Measurements from ENCODE around the gene COA1. TPM values are rescaled to one million over a fixed set of nuclear protein-coding genes. Genes with fewer than 3 reads are reported as not detected.
"Not testable (repeated sequence)": the region's sequence is repeated elsewhere in the genome, so short reads cannot be mapped to it uniquely, and the experiment has no call there.

Gene COA1
- polyA plus RNA-seq, 3 donors from 2014 or later, result 48.2 to 99.7 (median 77.1) TPM

GRCh38 chr7:43752411-43752810, 23.1 kb upstream of the COA1 start:
- H3K27ac Mint-ChIP-seq, result no peak overlapping the region
- H3K27me3 Mint-ChIP-seq (ENCODE audit: low read depth in 3 of 3), result peaks cover 0 to 2% (median 1%) of the 10 kb centered on the region in 3 donors
- no peak overlapping the region for H3K4me3 Mint-ChIP-seq
- no peak for DNase-seq
- no peaks in the 10 kb centered on the region for H3K36me3 Mint-ChIP-seq
- H3K9me3 Mint-ChIP-seq, result no peaks in the 10 kb centered on the region
- H3K4me1 Mint-ChIP-seq, result peaks cover 3 to 4% of the 10 kb centered on the region in 2 donors

DNA sequence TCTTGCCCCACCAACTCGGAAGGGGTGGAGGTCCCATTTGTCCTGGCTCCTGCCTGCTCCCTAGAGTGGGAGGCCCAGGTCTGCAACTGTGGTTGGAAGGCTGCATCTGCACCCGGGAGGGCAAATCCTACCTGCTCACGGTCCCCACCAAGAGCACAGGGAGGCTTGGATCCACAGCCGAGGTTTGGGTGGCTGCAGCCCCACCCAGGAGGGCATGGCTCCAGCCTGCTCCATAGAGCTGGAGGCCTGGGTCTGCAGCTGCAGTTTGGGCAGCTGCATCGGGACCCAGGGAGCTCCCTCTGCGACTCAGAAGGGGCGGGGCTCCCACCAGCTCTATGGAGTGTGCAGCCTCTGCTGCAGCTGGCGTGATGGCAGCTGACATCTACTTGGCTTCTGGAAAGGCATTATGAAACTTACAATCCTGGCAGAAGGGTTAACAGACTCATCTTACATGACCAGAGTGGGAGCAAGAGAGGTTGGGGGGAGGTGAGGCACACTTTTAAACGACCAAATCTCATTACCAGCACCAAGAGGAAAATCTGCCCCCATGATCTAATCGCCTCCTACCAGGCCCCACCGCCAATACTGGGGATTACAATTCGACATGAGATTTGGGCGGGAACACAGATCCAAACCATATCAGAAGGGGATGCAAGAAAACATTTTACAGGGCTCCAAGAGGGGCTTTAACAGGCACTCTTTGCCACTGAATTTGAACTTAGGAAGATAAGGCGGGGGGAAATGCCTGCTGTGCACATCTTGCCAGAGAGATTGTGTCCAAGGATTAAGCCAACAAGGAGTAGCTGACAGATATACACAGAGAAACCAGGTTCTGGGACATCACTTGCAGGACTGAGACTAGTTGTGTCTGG, 20.9 kb upstream of the COA1 start:
- Mint-ChIP-seq H3K36me3 (no peaks in the 10 kb centered on the region), H3K9me3 (no peaks in the 10 kb centered on the region), H3K27me3 (ENCODE audit: low read depth in 3 of 3) (peaks cover 0 to 2% (median 0%) of the 10 kb centered on the region in 3 donors), H3K4me1 (no peaks in the 10 kb centered on the region), H3K27ac (no peak overlapping the region), H3K4me3 (no peak overlapping the region)
- no peak for DNase-seq

DNA sequence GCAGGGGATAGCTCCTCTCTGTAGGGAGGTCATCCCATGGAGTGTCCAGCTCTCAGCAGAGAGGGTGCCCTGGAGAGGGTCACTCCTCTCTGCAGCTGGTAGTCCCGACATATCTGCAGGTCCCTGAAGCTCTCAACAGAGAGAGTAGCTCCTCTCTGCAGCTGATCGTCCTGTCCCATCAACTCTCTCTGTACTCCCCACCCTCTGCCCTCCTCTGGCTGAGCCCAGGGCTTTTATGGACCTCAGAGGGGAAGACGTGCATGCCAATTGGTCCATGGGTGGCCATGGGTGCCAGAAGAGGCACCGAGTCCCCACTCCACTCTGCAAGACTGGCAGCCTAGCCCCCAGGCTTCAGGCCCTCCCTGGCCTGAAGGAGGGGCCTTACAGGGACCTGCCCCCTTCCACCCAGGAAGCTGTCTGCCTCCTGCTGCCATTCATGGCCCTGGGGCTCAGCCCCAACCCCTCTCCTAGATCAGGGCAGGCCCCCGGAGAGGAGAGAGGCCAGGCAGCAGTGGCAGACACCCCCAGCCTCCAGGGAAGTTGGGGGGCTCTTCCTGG, 20.1 kb upstream of the COA1 start:
- H3K27ac Mint-ChIP-seq, result no peak overlapping the region
- H3K36me3 Mint-ChIP-seq, result no peaks in the 10 kb centered on the region
- no peaks in the 10 kb centered on the region for H3K9me3 Mint-ChIP-seq
- H3K27me3 Mint-ChIP-seq (ENCODE audit: low read depth in 3 of 3), result peaks cover 0 to 2% (median 0%) of the 10 kb centered on the region in 3 donors
- no peaks in the 10 kb centered on the region for H3K4me1 Mint-ChIP-seq
- no peak for DNase-seq
- H3K4me3 Mint-ChIP-seq, result no peak overlapping the region

DNA sequence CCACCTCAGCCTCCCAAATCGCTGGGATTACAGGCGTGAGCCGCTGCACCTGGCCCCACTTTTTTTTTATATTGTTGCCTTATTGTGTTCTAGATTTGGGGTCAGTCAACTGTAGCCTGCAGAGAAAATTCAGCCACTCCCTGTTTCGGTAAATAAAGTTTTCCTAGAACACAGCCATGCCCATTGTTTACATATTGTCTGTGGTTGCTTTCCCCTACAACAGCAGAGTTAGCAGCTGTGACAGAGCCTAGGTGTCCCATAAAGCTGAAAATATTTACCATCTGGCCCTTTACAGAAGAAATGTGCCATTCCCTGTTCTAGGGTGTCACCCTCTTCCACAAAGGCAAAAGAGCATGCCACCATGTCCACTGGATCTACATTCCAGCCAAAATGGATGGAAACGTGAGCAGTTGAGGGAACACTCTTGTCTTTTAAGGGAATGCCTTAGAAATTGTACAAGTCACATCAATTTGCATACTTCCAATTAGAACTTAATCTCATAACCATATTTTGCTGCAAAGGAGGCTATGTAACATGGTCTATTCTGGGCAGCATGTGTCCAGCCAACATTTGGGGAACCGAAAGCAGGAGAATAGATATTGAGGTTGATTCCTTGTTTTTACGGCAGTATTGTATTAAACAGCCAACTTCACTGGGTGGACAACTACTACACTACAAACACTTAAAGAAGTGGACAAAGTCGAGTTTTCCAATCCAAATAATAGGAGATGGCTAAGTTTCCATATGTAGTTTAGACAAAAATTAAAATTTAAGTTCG, 18.2 kb upstream of the COA1 start:
- H3K9me3 Mint-ChIP-seq, result no peaks in the 10 kb centered on the region
- no peak overlapping the region for H3K27ac Mint-ChIP-seq
- no peaks in the 10 kb centered on the region for H3K27me3 Mint-ChIP-seq (ENCODE audit: low read depth in 3 of 3)
- no peaks in the 10 kb centered on the region for H3K4me1 Mint-ChIP-seq
- DNase-seq, result no peak
- no peaks in the 10 kb centered on the region for H3K36me3 Mint-ChIP-seq
- H3K4me3 Mint-ChIP-seq, result no peak overlapping the region

GRCh38 chr7:43742692-43743091, 13.4 kb upstream of the COA1 start:
- no peaks in the 10 kb centered on the region for H3K4me1 Mint-ChIP-seq
- no peaks in the 10 kb centered on the region for H3K36me3 Mint-ChIP-seq
- H3K27ac Mint-ChIP-seq, result no peak overlapping the region
- H3K27me3 Mint-ChIP-seq (ENCODE audit: low read depth in 3 of 3), result no peaks in the 10 kb centered on the region
- H3K9me3 Mint-ChIP-seq, result no peaks in the 10 kb centered on the region
- no peak overlapping the region for H3K4me3 Mint-ChIP-seq
- no peak for DNase-seq

- Mint-ChIP-seq H3K9me3 (no peaks in the 10 kb centered on the region), H3K27ac (no peak overlapping the region), H3K36me3 (no peaks in the 10 kb centered on the region), H3K4me1 (no peaks in the 10 kb centered on the region), H3K4me3 (no peak overlapping the region), H3K27me3 (ENCODE audit: low read depth in 3 of 3) (peaks cover 0 to 3% (median 3%) of the 10 kb centered on the region in 3 donors)
- no peak for DNase-seq
Measured at GRCh38 chr7:43737467-43738127, 8.3 kb upstream of the COA1 start.

GRCh38 chr7:43735802-43736603, 6.7 kb upstream of the COA1 start:
- H3K4me1 Mint-ChIP-seq, result no peaks in the 10 kb centered on the region
- H3K36me3 Mint-ChIP-seq, result no peaks in the 10 kb centered on the region
- no peak overlapping the region for H3K27ac Mint-ChIP-seq
- H3K4me3 Mint-ChIP-seq, result no peak overlapping the region
- DNase-seq, result no peak
- peaks cover 0 to 3% (median 3%) of the 10 kb centered on the region in 3 donors for H3K27me3 Mint-ChIP-seq (ENCODE audit: low read depth in 3 of 3)
- H3K9me3 Mint-ChIP-seq, result no peaks in the 10 kb centered on the region

DNA sequence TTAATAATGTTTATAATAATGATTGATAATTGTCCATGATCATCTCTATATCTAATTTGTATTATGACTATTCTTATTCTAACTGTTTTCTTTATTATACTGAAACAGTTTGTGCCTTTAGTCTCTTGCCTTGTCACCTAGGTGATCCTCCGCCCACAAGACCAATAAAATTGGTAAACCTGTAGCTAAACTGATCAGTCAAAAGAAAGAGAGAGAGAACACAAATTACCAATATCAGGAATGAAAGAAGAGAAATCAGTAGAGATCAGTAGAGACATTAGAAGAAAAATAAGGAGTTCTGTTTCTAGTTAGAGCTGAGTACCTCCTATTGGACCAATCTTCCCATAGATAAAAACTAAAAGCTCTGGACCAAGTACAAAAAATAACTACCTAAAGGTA, 6.1 kb upstream of the COA1 start:
- H3K36me3 Mint-ChIP-seq, result no peaks in the 10 kb centered on the region
- H3K4me1 Mint-ChIP-seq, result peaks cover 0 to 2% of the 10 kb centered on the region in 2 donors
- H3K9me3 Mint-ChIP-seq, result no peaks in the 10 kb centered on the region
- peaks cover 0 to 3% (median 3%) of the 10 kb centered on the region in 3 donors for H3K27me3 Mint-ChIP-seq (ENCODE audit: low read depth in 3 of 3)
- no peak overlapping the region for H3K27ac Mint-ChIP-seq
- DNase-seq, result no peak
- H3K4me3 Mint-ChIP-seq, result no peak overlapping the region

DNA sequence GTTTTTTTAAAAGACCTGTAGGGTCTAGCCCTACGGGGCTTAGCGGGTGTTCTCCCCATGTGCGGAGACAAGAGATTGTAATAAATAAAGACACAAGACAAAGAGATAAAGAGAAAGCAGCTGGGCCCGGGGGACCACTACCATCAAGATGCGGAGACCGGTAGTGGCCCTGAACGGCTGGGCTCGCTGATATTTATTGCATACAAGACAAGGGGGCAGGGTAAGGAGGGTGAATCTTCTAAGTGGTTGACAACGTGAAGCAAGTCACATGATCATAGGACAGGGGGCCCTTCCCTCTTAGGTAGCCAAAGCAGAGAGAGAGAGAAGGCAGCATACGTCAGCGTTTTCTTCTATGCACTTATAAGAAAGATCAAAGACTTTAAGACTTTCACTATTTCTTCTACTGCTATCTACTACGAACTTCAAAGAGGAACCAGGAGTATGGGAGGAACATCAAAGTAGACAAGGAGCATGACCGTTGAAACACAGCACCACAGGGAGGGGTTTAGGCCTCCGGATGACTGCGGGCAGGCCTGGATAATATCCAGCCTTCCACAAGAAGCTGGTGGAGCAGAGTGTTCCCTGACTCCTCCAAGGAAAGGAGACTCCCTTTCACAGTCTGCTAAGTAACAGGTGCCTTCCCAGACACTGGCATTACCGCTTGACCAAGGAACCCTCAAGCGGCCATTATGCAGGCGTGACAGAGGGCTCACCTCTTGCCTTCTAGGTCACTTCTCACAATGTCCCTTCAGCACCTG, 5.4 kb upstream of the COA1 start:
- not testable (repeated sequence) for H3K36me3 Mint-ChIP-seq; H3K9me3 Mint-ChIP-seq; H3K27me3 Mint-ChIP-seq (ENCODE audit: low read depth in 3 of 3); H3K27ac Mint-ChIP-seq; H3K4me1 Mint-ChIP-seq; DNase-seq; H3K4me3 Mint-ChIP-seq

- not testable (repeated sequence) for H3K27ac Mint-ChIP-seq; H3K9me3 Mint-ChIP-seq; H3K27me3 Mint-ChIP-seq (ENCODE audit: low read depth in 3 of 3); H3K36me3 Mint-ChIP-seq; DNase-seq
- Mint-ChIP-seq H3K4me3 (peak overlapping the region in 1 of 5 donors; percentile 7), H3K4me1 (peaks cover 23 to 40% of the 10 kb centered on the region in 2 donors)
Measured at GRCh38 chr7:43731494-43731893, 2.2 kb upstream of the COA1 start.

DNA sequence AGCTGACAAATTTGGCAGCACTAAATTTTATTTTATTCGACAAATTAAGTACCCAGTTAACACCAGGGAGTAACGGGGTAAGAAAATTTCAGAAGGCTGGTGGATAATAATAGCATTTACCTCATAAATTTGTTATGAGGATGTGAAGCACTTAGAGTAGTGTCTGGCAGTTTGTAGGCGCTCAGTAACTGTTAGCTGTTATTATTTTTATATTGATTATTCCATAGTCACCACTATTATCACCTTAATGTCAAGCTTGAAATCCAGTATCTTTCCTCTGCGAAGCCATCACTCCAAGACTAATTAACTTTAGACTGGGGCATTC, 563 bp upstream of the COA1 start:
- peaks cover 23 to 51% of the 10 kb centered on the region in 2 donors for H3K4me1 Mint-ChIP-seq
- peak overlapping the region; percentile 91 to 97 (median 93) for H3K4me3 Mint-ChIP-seq
- no peaks in the 10 kb centered on the region for H3K9me3 Mint-ChIP-seq
- H3K27ac Mint-ChIP-seq, result peak overlapping the region; percentile 81 to 92 (median 86)
- H3K36me3 Mint-ChIP-seq, result no peaks in the 10 kb centered on the region
- no peak for DNase-seq
- peaks cover 1 to 3% (median 3%) of the 10 kb centered on the region in 3 donors for H3K27me3 Mint-ChIP-seq (ENCODE audit: low read depth in 3 of 3)

- peak overlapping the region in 4 of 6 donors; percentile 37 to 62 (median 54) for H3K27ac Mint-ChIP-seq
- H3K4me3 Mint-ChIP-seq, result peak overlapping the region; percentile 25 to 68 (median 63)
- peaks cover 25 to 57% of the 10 kb centered on the region in 2 donors for H3K4me1 Mint-ChIP-seq
- H3K9me3 Mint-ChIP-seq, result no peaks in the 10 kb centered on the region
- H3K27me3 Mint-ChIP-seq (ENCODE audit: low read depth in 3 of 3), result peaks cover 0 to 1% (median 0%) of the 10 kb centered on the region in 3 donors
- no peak for DNase-seq
- H3K36me3 Mint-ChIP-seq, result no peaks in the 10 kb centered on the region
Measured at GRCh38 chr7:43727494-43727893, 1.8 kb downstream of the COA1 start.

Data from immature natural killer cell (primary cell).